GM21423 (cell line): ENCODE results near the gene PHKB.
"Not testable (repeated sequence)": the region's sequence is repeated elsewhere in the genome, so short reads cannot be mapped to it uniquely, and the experiment has no call there.

Experiments used
- ATAC-seq: cut with Tn5 transposase; IDR thresholded peaks from one replicate; pipeline ENCODE4 v1.9.1; 2021; ENCODE audit warnings: mild to moderate bottlenecking, moderate library complexity; ENCODE audit not compliant: unreplicated experiment

Gene PHKB

DNA sequence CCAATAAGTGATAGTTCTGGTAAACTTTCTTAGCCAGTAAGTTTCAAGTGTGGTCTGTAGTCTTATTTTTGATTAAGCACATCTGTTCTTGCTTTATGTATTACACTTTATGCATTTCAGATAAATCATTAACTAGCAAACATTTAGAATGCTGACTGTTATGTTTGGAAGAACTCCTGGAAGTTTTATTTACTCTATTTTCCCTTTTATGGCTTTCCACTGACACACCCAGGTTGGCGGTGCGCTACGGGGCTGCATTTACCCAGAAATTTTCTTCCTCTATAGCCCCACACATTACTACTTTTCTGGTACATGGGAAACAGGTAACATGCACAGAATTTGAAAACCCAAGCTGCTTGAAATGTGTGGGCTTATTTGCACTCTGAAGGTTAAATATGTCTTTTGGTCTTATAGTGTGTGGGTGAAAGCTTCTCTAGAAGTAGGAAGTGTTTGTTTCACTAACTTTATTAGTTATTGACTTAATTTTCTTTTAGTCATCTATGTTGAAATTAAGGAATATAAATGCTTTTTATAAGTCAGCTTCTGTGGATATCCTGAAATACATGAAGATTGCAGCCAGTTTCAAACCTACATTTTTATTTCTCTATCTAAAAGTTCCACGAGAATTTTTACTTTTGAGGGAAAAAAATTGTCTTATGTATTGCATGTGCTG, 203.7 kb downstream of the PHKB start:
- no peak for ATAC-seq

DNA sequence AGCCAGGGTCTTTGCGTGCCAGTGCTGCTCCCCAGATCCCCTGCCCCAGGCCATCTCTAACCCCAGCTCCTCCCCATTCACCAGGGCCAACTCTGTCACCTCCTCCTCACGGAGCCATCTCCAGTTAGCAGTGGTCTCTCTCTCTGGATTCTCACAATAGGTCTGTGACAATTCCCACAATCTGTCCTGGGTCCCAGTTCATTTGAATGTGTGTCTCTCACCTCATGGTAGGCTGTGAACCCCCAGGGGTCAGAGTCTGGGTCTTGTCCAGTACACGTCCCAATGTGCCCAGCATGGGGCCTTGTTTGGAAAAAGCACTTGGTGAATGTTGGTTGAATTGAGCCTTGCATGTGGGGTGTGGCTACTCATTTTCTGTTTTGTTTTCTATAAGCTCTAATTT, 205.3 kb downstream of the PHKB start:
- ATAC-seq, result no peak

DNA sequence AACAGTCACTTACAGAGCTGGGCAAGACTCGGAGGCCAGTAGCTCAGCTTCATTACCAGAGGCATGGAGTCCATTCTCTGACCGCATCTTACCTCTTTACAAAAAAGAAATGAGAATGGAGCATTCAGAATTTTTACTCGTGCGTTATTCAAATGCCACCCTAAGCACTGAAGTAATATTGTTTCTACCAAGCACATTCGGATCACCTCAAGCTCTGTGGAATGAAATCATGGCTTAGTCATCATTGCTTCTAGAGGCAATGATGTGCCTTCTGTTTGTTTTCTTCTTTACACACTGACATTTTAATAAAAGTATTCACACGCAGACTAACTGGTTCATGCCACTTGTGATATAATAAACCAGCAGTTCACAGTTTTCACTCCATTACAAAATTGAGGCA, 206.8 kb downstream of the PHKB start:
- no peak for ATAC-seq

DNA sequence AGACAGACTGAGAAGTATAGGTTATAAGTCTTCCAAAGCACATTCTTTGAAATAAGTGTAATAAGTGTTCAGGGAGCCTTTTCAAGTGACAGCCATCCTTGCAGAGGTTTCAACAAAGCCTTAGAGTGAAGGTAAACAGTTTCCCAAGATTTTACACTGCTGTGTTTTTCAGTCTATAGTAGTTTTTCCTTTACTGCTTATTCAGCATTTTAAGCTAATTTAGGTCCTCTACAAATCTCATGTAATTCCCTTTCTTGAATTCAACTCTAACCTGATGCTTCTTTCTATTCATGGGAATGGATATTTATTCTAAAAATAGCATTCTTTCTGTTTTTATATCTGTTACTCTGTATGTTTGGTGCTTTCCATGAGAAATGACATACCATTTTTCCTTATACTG, 211.3 kb downstream of the PHKB start:
- no peak for ATAC-seq

DNA sequence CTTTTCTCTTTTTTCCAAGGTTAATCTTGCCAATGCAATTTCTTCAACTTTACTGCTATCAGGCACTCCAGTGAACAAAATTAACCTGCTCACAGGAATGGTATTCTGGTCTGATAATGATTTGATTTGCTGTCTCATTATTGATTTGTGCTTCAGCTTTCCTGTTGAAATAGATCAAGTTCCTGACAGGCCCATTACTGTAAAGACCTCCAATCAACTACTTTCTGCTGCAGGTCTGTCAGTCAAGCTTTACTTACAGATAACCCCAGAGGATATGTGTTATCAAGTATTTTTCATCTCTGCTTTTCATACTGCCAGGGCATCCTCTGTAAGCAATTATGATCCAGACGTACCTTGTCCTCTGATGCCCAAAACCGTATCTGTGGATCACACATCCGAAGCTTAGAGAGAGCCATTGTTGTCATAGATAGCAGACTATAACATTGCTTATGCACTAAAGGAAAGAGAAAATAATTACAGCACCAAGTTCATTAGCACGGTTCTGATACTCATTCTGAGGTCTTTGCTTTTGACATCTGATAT, 215.6 kb downstream of the PHKB start:
- ATAC-seq, result no peak

DNA sequence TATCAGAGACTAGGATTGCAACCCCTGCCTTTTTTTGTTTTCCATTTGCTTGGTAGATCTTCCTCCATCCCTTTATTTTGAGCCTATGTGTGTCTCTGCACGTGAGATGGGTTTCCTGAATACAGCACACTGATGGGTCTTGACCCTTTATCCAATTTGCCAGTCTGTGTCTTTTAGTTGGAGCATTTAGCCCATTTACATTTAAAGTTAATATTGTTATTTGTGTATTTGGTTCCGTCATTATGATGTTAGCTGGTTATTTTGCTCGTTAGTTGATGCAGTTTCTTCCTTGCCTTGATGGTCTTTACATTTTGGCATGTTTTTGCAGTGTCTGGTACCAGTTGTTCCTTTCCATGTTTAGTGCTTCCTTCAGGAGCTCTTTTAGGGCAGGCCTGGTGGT, 220.4 kb downstream of the PHKB start:
- not testable (repeated sequence) for ATAC-seq

DNA sequence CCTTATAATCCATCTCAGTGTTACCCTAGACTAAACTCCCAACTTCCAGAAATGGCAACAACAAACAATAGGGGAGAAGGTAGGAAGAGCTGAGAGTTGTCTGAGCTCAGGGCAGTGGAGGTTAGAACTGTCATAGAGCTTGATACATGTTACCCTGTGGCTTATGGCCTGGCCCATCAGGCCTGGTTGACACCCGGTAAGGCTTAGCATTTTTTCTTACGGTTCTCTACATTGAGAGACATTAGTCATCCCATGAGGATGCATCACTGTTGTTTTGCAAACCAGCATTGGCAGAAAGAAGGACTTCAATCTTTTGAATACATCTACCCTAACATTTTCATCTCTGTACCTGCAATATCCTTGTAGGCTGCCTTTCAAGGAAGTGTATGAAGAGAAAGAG, 226.6 kb downstream of the PHKB start:
- no peak for ATAC-seq

DNA sequence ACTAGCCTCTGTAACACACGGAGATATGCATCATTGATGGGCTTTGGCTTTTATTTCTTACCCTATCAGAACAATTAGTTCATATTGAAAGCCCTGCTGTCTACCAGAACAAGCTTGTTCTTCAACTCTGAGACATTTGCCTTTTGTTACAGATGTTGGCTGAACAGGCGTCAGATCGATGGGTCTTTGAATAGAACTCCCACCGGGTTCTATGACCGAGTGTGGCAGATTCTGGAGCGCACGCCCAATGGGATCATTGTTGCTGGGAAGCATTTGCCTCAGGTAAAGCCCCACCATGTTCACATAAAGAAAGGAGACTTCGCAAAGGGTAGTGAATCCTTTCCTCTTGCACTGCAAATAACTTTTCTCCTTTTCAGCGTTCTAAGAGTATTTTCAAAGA, 232.1 kb downstream of the PHKB start:
- ATAC-seq, result no peak

DNA sequence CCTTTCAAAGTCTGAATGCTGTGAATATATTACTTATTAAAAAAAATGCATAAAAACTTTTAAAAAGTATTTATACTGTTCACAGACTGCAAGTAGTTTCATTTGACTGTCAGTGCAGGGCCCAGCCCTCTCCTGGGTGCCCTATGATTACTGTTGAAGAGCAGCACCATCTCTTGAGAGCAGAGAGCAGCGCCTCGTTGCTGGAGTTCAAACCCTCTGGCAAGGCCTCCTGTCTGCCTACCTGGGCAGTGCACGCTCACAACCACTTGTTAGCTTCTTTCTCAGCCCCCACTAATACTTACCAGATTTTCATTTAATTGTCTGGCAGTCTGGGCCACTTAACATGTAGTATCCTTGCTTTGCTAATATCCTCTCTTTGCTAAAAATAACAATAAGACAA, 233.4 kb downstream of the PHKB start:
- ATAC-seq, result no peak

DNA sequence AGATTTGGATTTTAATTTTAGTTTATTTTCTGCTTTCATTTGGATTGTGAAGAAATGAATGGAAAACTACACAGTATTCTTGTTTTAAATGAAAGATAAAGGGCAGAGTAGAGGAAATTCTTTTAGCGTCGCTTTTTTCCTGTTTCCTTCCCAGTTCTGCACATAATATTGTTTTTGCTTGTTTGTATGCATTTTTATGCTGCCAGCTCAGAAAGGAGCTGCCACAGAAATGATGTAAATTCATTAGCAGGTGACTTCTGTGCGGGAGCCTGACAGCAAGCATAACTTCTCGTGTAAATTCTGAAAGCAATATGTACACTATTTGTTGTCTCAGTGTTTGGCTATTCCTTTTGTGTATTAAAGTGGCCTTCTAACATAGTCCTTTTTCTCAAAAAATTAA, 234.6 kb downstream of the PHKB start:
- ATAC-seq, result no peak

DNA sequence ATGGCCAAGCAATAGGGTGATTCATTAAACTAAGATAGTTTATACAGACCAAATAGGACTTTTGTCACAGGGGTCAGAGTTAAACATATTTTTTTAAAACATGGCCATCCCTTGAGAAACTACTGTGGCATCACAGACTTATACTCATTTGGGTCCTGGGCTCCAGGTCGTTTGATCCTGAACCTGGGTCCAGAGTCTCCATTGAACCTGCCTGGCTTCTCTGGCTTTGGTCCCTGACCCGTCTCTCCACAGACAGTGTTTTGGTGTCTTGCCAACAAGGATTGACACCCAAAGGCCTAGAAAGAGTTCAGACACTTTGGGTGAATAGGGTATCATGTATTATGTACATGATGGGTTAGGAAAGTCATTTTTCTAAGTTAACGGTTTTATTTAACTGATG, 236.7 kb downstream of the PHKB start:
- no peak for ATAC-seq

DNA sequence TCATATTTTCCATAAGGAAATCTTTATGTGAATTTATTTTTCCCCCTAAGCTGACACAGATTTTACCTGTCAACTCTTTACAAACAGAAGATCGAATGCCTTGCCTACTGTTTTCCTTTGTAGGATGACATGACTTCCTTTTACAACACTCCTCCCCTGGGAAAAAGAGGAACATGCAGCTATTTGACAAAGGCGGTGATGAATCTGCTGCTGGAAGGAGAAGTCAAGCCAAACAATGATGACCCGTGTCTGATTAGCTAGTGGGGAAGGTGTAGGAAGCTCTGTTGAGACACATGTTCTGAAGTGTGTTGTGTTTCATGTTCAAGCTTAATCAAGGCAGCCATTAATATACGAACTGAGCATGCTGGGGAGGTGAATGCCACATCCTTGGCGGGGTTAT, 238.0 kb downstream of the PHKB start:
- ATAC-seq, result no peak

DNA sequence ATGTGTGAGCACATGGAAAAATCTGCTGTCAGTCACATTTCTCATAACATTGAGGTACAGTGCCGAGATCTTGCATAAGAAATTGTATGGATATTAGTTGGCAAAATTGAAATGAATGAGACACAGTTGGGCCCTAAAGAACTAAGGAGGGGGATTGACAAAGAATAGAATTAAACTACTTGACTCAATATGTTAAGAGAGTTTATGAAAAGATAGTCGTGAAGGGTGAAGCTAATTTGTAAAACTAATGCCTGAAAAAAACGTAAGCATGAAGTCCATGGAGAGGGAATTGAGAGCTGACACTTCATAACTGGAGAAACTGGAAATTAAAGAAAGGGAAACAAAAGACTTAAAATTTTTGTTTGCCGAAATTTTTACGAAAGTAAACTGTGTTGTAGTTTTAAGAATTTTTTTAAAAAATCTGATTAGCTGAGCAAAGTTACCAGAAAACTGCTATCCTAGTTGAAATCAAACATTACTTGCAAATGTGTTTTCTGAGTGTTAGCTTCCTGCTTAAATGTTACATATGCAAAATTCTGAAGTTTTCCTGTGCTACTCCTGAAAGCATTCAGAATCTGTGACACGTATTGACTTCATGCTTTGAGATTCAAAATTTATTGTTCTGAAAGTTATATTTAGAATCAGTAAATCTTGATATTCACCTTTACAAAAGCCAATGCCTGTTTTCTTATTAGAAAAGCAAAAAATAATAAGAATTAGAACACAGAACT, 239.9 kb downstream of the PHKB start:
- ATAC-seq, result no peak

DNA sequence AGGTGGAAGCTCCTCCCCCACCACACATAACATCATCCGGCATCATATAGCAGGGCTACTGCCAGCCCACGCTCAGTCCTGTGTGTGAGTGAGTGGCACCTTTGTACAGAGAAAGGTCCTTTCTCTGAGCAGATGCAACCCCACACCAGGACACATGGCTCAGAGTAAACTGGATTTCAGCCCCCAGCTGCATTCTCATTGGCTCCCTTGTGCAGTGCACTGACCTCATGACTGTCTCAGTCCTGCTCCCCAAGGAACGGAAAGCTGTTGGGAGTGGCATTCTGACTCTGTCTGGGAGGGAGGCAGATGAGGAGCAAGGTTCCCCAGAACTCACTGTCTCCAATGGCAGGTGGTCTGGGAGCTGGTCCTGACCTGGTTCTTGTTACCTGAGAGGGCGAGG, 244.1 kb downstream of the PHKB start:
- no peak for ATAC-seq

DNA sequence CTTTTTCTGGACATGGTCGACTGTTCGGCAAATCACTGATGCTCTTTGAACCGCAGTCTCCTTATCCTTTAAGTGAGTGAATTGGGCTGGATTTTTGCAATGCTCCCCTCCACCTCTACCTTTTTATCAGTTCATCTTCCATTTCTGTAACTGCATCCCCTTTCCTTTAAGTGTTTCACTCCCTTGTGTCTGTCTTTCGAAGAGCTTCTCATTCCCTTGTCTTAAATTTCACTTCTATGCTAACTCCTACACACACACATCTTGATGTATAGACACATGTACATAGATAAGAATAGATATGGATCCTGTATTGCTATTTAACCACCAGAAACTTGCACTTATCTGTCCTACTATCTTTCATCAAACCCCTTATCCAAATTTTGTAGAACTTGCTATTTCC, 250.7 kb downstream of the PHKB start:
- no peak for ATAC-seq

DNA sequence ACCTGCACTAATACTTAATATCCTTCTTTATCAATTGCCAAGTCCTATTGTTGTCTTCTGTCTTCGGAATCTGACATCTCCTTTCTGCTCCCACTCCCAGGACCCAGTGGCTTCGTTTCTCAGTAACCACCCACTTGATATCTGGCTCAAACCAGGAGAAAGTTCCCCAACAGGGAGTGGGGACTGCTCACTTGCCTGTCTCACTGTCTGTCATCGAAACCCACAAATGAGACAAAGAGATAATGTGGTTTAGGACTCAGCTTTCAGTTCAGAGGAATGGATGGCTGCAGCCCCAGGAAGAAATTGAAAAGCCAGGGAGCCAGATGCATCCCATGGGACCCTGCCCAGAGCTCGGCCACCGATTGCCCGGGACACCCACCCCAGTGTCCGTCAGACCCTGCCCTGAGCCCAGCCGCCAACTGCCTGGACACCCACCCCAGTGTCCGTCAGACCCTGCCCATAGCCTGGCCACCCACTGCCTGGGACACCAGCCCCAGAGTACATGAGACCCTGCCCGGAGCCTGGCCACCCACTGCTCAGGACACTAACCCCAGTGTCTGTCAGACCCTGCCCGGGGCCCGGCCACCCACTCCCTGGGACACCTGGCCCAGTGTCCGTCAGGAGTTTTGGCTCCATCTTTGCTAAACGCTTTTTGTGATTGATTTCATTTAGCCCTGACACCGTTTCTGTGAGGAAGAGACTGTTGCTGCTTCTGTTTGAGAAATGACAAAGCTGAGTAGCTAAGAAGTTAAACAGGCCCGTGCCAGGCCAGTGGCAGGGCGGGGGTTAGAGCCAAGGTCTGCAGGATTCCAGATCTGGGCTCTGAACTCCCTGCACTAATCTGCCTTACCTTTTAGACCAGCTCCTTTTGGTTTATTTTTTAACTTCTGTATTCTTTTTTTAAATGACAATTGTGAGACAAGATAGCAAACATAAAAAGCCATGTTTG, 251.4 kb downstream of the PHKB start:
- ATAC-seq, result no peak

DNA sequence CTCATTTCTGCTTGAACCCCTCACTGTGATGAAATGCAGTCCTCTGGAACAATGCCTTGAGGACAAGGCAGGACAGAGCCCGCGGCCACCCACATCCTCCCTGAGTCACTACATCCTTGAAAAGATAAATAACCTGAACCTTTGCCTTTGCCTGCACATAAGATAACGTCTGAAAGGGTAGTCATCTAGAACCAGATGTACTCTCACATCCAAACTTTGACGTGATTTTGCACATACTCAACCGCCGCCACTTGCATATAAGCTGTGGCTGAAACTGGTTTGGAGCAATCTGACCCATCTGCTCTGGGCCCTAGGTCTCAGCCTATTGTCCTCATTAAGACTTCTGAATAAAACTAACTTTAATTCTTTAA, 252.1 kb downstream of the PHKB start:
- ATAC-seq, result peak; percentile 66

DNA sequence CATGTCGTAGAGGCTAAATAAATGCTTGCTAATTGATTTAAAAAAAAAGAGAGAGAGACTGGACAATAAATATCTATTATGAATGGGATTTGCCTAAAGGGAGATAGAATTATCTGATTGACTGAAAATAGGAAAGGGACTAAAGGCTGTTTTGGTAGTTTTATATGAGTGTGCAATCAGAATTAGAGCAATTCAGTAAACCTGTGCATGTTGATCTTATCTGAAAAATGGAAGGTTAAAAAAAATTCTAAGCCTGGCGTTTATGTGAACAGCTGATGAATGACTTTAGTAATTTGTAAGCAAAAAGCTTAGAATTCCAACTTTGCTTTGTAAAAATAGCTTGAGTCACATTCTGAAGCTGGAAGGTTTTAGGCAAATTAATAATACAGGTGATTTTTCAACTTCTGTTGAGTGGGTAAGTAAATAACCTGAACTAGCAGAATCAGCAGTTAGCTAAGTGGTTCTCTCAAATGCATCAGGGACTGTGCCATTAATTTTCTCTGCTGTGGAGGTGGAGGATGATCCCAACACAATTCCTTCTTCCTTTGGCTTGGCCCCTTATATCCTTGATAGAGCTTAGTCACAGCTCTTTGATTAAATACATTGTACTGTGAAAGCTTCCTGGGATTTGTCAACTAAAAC, 254.4 kb downstream of the PHKB start:
- no peak for ATAC-seq

DNA sequence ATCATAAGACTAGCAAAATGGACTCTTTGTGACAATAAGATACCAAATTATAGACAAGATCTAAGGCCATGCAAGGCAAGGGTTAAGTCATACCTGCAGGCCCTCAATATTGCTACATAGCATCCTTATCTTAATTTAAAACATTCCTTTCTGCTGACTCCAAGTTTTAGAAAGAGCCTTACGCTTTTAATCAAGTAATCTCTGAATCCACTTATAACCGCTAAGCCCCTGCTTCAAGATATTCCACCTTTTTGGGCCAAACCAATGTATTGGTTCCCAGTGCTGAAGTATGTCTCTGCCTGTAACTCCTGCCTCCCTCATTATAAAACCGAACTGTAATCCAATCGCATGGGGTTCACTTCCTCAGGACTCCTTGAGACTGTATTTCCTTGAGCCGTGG, 255.4 kb downstream of the PHKB start:
- no peak for ATAC-seq

DNA sequence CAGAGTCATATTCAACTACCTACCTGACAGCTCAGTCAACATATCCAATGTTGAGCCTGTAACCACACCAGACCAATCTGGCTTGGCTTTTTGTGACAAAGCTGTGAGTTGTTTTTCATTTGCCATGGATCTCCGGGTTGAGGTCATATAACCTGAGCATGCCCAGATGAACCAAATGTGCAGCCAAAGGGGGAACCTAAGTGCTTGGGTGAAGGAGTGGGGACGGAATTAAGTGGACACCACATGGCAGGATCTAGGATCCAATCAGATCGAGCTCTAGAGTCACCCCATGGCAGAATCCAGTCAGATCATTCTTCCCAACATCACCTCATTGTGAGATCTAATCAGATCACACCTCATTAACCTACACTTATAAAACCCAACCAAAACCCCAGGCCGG, 258.6 kb downstream of the PHKB start:
- ATAC-seq, result no peak

DNA sequence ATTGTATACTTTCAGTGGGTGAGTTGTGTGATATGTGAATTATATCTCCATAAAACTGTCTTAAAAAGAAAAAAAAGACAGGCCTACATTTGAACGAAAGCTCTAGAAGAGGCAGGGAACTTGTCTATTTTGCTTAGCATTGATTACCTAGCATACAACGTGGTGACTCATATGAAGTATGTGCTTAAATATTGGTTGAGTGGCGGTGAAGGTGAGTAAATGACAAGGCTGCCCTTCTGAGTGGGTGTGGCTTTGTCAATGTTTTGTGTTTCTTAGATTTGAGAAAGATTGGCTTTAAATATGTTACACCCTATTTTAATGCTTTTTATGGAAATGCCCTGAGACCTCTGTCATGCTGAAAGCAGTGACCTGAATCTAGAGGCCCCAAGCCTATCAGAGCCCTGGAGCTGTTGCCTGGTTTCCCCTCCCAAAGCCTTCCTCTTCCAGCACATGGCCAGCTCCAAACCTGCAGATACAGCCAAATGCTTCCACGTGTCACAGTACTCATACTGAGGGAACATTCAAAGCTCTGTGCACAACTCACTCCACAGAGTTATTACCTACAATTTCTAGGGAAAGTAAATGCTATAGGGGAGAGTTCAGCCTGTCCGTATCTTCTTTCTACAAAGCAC, 260.0 kb downstream of the PHKB start:
- ATAC-seq, result no peak
